ENCODE measurements around the gene MRPL58. TPM values are rescaled to one million over a fixed set of nuclear protein-coding genes. Genes with fewer than 3 reads are reported as not detected.

The MRPL58 gene
- total RNA-seq, 1 experiment from 2014 or later = 41.9 TPM

DNA sequence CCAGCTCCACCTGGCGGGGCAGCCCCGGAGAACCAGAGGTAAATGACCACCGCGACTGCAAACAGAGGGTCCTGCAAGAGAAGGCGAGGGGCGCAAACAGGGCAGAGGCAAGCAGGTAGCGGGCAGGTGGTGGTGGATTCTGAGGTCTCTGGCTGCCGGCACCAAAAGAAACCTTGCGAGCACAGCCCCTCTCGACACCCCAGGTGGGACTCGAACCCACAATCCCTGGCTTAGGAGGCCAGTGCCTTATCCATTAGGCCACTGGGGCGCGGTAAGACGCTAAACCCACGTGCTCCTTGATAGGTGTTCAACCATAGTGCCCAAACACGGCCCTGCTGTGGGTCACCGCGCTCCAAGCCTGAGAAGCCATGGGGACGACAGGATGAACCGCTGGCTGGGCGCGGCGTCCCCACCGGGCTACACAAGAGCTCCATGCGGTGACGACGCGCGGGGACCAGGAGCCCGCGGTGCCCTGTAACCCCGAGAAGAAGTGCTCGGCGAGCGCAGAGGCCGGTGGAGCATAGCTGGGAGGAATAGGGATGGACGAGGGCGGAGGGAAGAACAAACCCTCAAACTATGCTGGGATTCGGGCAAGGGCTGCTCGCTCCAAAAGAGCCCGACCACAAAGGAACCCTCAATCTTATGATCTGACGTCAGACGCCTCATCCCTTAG, 21.9 kb downstream of the MRPL58 start (continued):
- TF ChIP-seq ARID4B (CRISPR knock-in tag; IDR thresholded peaks at IDR 0.05; ENCODE audit: borderline replicate concordance) (peak; percentile 12; the same call in 1 of the 2 replicates), ATF1 (CRISPR knock-in tag; IDR thresholded peaks at IDR 0.05) (peak; percentile 84; the same call in 1 of the 2 replicates), CBFB (CRISPR knock-in tag; IDR thresholded peaks at IDR 0.05; ENCODE audit: low read depth) (no peak), GRHL2 (CRISPR knock-in tag; IDR thresholded peaks at IDR 0.05; ENCODE audit: insufficient replicate concordance, severe bottlenecking) (no peak), E2F5 (CRISPR knock-in tag; IDR thresholded peaks at IDR 0.05) (no peak; the same call in 1 of the 2 replicates), TEAD4 (CRISPR knock-in tag; IDR thresholded peaks at IDR 0.05) (0 out of 2 replicates have a peak, but pooled peaks have one; percentile 15), RELA (CRISPR knock-in tag; IDR thresholded peaks at IDR 0.05; ENCODE audit: borderline replicate concordance) (no peak), JUN (CRISPR knock-in tag; IDR thresholded peaks at IDR 0.05) (0 out of 2 replicates have a peak, but pooled peaks have one; percentile 27), NR3C1 (CRISPR knock-in tag; conservative IDR thresholded peaks at IDR 0.05; ENCODE audit: low read depth) (no peak), OVOL2 (CRISPR knock-in tag; IDR thresholded peaks at IDR 0.05; ENCODE audit: borderline replicate concordance) (no peak), SMAD3 (CRISPR knock-in tag; IDR thresholded peaks at IDR 0.05; ENCODE audit: borderline replicate concordance) (peak; percentile 23; the same call in 1 of the 2 replicates), STAT6 (CRISPR knock-in tag; conservative IDR thresholded peaks at IDR 0.05; ENCODE audit: low read depth) (no peak), ZNF396 (CRISPR knock-in tag; IDR thresholded peaks at IDR 0.05; ENCODE audit: borderline replicate concordance) (no peak), NFE2L1 (CRISPR knock-in tag; IDR thresholded peaks at IDR 0.05) (no peak)
- TF ChIP-seq, protein P1, sequence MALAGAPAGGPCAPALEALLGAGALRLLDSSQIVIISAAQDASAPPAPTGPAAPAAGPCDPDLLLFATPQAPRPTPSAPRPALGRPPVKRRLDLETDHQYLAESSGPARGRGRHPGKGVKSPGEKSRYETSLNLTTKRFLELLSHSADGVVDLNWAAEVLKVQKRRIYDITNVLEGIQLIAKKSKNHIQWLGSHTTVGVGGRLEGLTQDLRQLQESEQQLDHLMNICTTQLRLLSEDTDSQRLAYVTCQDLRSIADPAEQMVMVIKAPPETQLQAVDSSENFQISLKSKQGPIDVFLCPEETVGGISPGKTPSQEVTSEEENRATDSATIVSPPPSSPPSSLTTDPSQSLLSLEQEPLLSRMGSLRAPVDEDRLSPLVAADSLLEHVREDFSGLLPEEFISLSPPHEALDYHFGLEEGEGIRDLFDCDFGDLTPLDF (CRISPR knock-in tag; IDR thresholded peaks at IDR 0.05) = no peak
- TF ChIP-seq, protein P2, sequence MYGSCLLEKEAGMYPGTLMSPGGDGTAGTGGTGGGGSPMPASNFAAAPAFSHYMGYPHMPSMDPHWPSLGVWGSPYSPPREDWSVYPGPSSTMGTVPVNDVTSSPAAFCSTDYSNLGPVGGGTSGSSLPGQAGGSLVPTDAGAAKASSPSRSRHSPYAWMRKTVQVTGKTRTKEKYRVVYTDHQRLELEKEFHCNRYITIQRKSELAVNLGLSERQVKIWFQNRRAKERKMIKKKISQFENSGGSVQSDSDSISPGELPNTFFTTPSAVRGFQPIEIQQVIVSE (CRISPR knock-in tag; IDR thresholded peaks at IDR 0.05; ENCODE audit: borderline replicate concordance) = no peak
- TF ChIP-seq, protein P3, sequence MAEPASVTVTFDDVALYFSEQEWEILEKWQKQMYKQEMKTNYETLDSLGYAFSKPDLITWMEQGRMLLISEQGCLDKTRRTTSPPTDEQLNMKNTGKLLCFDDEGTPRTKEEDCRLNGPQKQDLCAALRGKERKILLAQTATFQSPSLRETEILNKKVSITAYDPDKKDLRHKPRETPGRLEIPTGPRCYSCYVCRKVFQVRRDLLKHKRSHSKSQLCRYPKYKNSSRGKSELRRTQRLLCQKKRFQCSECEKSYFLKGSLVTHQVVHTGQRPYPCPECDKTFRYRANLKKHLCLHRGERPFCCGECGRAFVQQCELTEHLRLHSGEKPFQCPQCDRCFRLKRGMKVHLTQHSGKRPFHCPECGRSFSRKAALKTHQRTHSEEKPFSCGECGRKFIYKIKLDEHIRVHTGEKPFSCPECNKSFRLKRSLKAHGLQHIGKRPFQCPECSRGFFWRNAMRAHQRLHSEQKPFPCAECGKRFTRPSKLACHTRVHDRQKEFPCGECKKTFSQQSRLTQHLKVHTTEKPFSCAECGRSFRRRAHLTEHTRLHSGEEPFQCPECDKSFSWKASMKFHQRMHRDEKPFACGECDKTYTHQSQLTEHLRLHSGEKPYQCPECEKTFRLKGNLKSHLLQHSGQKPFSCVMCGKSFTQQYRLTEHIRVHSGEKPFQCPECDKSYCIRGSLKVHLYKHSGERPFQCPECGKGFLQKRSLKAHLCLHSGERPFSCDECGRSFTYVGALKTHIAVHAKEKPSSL (CRISPR knock-in tag; conservative IDR thresholded peaks at IDR 0.05) = no peak

All from WTC11 (cell line).